GM19463 (cell line): ENCODE results near the gene ARHGAP29.

Experiments
- ATAC-seq: cut with Tn5 transposase; IDR thresholded peaks from one replicate; pipeline ENCODE4 v1.9.1; 2021; ENCODE audit warnings: mild to moderate bottlenecking, moderate library complexity; ENCODE audit not compliant: unreplicated experiment

The ARHGAP29 gene

DNA sequence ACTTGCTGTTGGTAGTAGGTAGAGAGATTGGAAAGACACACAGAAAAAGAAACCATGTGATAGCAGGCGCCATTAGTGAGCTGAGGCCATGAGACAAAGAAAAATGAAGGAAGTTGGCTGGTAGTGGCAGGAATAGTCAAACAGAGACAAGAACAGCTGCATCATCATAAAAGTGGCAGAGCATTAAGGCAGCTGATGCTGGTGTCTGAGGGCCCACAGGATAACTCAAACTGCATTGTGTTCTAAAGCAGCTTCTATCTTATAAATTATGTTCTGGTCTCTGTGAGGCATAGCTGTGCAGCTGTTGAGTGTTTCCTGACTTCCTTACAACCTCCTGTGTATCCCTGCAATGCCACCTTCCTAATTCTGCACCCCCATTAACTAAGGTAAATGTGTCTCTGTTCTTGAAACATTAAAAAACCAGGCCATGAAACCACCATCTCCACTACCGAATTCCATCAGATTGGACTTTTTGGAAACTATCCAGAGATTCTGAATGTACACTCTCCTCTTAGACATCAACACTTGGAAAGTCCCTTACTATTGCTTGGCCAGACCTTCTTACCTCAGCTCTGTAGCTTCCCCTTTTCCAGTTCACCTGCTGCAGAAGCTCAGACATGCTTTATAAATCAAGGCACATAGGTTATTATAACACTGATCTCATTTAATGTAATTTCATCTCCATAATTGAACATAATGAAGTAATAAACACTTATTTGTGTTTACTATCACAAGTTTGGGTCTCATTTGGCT is 23.4 kb upstream of the ARHGAP29 start:
- ATAC-seq, result no peak

DNA sequence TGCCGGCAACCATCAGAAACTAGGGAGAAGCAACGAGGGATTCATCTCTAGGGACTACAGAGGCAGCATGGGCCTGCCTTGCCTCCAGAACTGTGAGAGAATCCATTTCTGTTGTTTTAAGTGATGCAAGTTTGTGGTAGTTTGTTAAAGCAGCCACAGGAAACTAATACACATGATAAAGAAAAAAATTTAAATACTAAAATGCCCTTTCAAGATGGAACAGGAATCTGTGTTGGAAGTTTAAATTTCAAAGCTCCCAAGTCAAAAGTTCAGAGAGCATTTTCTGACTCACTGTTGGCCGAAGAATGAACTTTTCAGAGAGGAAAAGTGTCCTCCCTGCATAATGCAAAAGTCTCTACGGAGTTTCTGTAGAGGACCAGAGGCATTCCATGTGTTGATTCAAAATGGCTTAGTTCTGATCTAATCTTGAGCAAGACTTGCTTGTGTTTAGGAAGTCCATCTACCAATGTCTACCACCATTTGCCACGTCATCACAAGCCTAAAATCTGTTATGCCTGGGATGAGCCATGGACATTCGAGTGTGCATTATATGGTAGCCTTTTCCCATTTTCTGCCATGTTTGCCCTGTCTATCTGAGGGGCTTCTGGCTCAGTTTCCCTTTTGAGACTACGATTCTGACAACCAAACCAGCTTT is 22.4 kb upstream of the ARHGAP29 start:
- ATAC-seq, result no peak

DNA sequence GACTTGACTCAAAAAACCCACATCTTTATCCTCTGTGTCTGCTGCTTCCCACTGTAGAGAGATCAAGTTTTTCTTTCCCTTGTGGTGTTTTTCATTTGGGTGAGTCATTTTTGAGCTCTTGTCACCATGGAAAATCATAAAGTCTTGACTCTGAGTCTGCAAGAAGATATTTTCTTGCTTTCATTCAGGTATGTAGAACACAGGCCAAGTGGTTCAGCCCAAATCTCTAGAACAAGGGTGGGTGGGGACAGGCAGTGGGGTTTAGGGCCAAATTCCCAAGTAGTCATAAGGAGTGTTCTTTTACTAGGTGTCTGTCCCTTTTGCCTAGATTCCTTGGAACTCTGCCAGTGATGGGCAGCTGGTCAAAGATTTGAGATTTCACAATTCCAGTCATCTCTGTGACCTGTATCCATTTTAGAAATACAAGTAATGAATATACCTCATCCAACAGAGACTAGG is 21.5 kb upstream of the ARHGAP29 start:
- ATAC-seq, result no peak

DNA sequence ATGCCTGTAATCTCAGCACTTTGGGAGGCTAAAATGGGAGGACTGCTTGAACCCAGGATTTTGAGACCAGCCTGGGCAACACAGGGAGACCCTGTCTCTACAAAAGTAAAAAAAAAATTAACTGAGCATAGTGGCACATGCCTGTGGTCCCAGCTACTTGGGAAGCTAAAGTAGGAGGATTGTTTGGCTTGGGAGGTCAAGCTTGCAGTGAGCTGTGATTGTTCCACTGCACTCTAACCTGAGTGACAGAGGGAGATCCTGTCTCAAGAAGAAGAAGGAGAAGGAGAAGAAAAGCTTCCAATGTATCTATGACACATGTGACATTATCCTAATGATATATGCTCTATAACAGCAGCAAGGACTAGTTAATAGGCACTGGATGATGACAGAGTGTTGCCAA is 20.1 kb upstream of the ARHGAP29 start:
- no peak for ATAC-seq

DNA sequence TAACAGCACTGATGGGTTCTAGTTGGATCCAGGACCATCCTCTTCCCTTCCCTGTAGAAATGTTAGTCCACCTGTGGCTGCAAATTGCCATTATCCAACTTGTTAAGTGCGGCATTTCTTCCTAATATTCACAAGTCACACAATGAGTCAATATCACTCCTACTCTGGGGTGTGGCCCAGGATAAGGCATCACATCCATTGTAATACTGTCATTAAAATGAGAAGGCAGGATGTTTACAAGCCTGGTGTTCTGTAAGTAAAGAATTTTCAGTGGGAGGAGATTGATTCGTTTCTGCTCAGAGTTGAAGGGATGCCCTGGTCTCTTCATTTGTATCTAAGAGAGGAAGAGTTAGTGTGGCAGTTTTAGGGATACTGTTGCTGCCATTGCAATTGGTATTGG is 18.1 kb upstream of the ARHGAP29 start:
- no peak for ATAC-seq

DNA sequence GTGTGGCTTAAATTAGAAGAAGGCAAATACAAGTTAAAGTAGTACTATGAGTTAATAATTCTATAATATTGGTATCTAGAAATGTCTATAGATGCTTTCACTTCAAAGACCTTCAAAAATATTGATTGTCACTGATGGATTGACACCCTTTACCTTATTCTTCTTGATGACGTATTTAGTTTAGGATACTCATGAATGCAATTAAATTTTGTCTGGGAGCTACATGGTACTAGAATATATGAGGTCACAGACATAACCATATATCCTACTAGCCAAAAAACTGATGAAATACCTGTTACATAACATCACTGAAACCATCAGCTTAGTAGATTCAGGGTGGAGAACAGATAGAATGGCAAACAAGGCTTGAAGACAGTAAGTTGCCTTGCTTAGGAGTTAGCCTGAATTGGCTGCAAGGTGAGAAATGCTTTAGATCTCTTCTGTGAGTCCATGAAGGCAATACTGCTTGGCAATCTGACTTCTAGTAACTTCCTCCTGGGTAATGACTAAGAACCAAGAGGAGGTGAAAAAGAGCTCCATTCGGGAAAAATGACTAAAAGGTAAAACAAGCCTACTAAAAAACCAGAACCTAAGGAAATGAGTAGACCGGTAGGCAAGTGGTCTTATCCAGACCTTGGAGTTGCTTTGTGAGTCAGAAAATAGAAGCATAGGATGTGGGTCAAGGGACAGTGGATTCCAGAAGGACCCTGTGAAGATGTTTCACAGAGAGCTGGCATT is 16.9 kb upstream of the ARHGAP29 start:
- no peak for ATAC-seq

DNA sequence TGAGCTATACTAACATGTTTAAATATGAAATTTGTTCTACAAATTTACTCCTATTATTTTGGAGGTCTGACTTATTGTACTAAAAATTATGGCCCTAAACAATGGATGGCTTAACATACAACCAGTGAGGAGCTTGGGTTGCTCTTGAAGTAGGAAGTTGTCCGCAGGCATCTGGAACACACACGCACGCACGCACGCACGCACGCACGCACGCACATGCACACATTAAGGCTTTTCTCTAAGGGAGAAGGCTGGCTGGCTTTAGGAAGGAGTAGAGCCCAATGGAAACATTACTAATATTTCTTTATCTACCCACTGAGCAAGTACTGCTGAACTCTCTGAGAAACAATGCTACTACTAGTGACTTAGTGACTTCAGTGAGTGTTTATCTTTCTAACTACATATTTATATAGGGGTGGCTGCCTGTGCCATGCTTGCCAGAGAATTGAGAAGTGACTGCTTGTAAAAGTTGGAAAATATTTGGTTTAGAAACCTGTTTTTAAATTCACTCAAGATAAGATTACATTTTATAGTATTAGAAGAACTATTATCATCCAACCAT is 16.2 kb upstream of the ARHGAP29 start:
- no peak for ATAC-seq

DNA sequence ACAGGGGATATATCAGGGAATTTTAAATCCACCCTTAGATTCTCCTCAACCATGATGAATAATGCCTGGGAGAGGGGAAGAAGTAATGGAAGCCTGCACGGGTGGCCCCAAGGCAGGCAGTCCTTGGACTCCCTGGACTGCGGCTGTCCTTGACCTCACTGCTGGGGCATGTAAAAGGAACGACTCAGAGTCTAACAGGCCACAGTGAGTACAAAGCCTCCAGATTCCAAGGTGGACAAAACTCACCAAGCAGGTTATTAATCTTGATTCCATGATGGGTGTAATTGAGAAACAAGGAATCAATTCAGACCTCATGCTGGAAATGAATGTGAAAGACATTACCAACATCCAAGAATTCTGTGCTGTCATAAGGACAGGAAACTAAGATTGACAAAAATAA is 13.0 kb upstream of the ARHGAP29 start:
- no peak for ATAC-seq

DNA sequence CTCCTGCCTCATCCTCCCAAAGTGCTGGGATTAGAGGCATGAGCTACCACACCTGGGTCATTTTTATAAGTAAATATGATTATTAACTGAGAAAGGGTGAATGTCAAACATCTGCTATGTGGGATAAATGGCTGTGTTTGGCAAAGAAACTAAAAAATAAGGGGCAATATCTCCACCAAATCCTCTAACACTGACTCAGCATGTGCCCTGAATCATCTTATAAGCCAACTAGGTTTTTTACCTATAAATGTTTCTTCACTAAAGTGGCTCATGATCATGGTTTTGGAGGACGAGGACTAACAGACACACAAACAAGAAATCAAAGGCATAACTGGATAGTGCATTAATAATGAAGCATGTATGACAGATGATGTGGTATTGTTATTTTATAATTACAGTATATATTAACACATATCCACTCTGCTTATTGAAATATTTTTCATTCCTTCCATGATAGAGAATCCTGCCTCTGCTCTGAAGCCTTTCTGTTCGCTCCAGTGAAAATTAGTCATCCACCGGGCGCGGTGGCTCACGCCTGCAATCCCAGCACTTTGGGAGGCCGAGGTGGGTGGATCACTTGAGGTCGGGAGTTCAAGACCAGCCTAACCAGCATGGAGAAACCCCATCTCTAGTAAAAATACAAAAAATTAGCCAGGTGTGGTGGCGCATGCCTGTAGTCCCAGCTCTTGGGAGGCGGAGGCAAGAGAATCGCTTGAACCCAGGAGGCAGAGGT is 11.7 kb upstream of the ARHGAP29 start:
- ATAC-seq, result no peak

DNA sequence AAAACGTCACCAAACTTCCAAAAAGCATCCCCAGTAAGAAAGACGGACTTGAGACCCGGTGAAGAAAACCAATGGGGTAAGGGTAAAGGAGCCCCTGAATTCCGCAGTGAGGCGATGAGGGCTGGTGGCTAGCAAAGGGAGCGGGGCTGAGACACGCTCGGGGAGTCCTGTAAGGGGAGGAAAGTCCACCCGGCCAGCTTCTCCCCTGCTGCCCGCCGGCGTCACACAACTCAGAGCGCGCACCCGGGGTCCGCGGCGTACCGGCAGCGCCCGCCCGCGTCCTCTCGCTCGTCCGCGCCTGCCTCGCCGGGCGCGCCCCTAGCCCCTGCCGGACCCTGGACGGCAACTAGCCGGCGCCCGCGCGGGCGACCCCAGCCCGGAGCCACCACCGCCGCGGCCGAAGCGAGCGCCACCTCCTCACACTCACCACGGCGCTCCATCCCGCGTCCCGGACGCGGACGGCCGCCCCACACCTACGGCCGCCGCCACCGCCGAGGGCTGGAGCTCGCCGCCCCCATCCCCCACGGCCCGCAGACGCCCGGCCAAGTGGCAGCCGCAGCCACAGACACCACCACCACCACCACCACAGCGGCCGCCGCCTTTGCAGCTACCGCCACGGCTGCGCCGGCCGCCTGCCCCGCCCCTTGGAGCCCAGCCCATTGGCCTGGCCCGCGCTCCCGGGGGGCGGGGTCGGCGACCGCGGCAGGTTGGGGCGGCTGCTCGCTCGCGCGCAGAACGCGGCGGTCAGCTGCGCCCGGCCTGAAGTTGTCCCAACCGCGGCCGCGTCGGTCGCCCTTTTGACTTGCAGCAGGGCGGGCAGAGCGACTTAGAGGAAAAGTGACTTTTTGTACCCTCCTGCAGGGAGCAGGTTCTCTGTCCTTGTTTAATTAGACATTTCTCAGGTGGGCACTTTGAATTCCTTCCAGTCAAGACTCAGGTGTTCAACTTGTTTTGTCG is 10.0 kb upstream of the ARHGAP29 start:
- ATAC-seq, result peak; percentile 93

DNA sequence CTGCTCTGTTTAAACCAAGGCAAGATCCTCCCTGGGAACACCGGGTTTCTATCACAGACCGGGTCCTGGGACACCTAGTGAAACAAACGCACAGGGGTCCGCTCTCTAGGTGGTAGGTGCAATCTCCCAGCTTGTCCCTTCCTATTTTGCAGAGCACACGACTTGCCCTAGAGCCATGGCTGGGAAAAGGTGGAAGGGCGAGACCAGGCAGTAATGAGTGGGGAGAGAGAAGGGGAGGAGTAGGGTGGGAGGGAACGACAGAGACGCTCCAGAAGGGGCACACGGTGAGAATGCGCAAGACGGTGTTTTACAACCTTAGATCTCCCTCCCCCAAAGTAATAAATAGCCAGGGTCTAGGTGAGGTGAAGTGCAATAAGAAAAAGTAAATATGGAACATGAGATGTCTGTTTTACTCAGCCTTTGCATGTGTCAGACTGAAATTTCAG is 9.3 kb upstream of the ARHGAP29 start:
- no peak for ATAC-seq

DNA sequence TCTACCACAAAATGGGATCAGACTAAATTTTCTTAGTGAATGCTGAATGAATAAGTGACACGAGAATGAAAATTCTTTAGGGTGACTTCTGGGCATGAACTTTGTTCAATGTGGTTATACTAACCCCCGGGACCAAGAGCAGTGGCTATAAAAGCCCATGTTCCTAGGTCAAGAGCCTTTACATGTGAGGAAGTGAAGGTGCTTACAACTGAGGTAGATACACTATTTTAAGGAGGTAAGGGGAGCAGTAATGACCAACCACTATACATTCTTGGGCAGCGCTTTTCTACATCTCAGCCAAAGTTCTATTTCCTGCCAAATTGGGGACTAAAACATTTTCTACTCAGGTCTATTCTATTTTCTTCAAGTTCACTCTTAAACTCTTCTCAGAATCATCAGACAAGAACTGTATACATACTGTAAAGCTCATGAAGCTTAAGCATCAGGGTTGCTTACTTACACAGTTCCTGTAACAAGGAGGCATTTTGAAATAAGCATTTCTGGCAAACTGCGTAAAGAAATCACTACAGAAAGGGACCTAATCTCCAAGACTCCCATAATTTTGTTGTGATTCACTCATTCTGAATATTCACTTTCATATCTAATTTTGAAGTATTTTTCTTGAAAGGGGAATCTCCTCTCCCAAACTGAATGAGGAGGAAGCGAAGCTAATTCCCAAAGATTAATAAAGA is 8.5 kb upstream of the ARHGAP29 start:
- no peak for ATAC-seq

DNA sequence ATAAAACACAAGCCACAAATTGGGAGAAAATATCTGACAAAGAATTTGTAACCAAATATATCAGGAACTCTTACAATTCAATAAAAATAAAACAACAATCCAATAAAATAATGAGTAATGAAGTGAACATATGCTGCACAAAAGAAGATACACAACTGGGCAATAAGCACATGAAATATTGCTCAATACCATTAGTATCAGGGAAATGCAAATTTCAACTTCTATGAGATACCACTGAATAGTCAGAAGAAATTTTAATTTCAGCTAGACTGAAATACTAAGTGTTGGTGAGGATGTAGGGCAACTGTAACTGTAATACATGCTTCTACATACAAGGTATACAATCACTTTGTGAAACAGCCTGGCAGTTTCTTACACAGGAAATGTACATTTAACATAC is 7.4 kb upstream of the ARHGAP29 start:
- ATAC-seq, result no peak

DNA sequence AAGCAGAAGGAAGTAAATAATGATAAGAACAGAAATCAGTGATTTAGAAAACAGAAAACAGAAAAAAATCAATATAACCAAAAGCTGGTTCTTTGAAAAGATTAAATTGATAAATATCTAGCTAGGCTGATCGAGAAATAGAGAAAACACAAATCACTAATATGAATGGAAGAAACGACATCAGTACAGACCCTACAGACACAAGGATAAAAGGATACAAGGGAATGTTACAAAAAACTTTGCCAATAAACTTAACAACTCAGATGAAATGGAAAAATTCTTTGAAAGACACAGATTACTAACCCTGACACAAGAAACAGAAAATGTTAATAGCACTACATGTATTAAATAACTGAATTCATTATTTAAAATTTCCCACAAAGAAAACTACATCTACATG is 6.3 kb upstream of the ARHGAP29 start:
- no peak for ATAC-seq

DNA sequence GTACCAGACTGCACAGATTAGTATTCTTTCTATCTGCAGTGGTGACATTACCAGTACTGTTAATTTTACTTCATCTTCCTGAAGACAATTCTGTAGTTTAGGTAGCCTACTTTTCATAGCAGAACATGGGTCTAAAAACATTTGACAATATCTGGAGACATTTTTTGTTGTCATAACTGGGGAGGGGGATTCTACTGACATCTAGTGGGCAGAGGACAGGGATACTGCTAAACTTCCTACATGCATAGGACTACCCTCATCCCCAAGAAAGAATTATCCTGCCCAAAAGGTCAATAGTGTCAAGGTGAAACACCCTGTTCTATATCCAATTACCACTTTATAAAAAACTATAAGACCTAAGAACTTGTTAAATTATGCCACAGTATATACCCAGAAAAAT is 3.4 kb upstream of the ARHGAP29 start:
- ATAC-seq, result no peak

DNA sequence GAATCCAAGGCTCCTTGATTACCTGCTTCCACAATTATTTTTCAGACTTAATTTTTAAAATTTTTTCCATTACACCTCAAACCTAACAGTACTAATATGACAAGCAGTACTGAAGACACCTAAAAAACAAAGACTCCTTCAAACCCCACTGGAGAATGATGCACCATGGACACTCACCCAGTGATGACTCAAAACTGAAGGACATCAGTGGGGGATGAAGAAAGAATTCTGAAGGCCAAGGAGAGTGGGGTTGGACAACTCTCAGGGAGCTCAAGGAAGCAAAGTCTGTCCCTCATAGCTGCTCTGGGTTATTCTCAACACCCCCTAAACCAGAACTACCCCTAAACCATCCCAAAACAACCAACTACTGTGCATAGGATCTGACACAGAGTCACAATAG is 2.4 kb upstream of the ARHGAP29 start:
- ATAC-seq, result no peak

DNA sequence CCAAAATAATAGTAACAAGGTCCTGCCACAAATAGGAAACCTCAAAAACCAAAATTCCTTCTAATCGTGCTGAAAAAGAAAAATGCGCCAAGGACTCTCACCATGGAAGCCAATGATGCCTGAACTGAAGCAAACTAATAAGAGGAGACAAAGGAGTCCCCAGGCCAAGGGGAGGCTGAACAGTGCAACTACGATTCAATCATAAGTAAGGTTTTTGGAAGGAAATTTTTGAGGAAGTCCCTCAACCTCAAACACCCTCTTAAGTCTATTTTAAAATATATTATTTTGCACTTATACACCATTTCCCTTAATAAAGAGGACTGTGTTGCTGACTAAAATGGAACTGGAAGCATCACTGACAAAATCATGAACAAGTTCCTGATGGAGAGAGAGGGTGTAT is 1.7 kb upstream of the ARHGAP29 start:
- ATAC-seq, result no peak

DNA sequence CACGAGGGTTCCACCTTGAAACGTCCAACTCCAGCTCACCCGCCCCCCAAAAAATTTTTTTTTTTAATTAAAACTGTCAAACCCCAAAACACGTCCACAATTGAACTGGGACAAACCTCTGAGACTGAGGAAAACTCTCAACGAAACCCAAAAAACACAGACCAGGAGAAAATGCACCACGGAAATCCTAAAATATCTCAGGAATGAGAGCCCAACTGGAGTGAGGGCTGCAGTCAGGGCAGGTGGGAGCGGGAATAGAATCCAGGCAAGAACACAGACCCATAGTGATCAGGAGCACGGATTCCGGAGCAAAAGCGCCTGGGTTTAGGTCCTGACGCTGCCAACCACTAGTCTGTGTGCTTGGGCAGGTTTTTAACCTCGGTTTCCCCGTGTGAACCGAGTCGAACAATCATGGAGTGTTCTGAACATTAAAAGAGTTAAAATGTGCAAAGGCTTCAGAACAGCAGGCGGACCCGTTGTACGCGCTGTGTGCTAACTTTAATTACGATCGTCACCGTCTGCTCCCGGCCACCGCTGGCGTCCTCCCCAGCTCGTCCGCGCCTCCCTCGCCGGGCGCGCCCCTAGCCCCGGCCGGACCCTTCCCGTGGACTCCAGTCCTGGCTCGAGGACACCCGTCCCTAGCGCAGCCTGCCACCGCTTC is 624 bp downstream of the ARHGAP29 start:
- peak; percentile 12 for ATAC-seq
